HG03135 (cell line): ENCODE measurements around the gene NXF1.
"Not testable (repeated sequence)": the region's sequence is repeated elsewhere in the genome, so short reads cannot be mapped to it uniquely, and the experiment has no call there.

Source experiments
- ATAC-seq: cut with Tn5 transposase; IDR thresholded peaks from one replicate; pipeline ENCODE4 v1.9.1; 2021; ENCODE audit warnings: mild to moderate bottlenecking, moderate library complexity; ENCODE audit not compliant: unreplicated experiment

NXF1 gene

GRCh38 chr11:62788991-62789390, 16.2 kb downstream of the NXF1 start:
- no peak for ATAC-seq

- peak; percentile 64 for ATAC-seq
These were observed 18.1 kb downstream of the NXF1 start, which contains the start of gene TMEM179B for GRCh38 chr11:62787005-62787759. TSS of gene TMEM179B (plus strand) at chr11:62787402. CDS start at chr11:62787432, 30 bp downstream.

GRCh38 chr11:62786318-62787004, 18.8 kb downstream of the NXF1 start:
- ATAC-seq, result peak; percentile 70

- ATAC-seq, result no peak
These were observed 22.5 kb downstream of the NXF1 start for GRCh38 chr11:62782753-62783152.

- ATAC-seq, result no peak
These were observed 26.8 kb downstream of the NXF1 start for GRCh38 chr11:62778441-62778840.

- ATAC-seq, result no peak
These were observed 27.9 kb downstream of the NXF1 start for GRCh38 chr11:62777389-62777788.

GRCh38 chr11:62775646-62776045, 29.6 kb downstream of the NXF1 start:
- ATAC-seq, result no peak

- no peak for ATAC-seq
These were observed 30.8 kb downstream of the NXF1 start for GRCh38 chr11:62774407-62774806.

- peak; percentile 74 for ATAC-seq
These were observed 33.9 kb downstream of the NXF1 start, which contains the start of gene TAF6L for GRCh38 chr11:62771144-62772021. TSS of gene TAF6L (plus strand) at chr11:62771396. CDS start at chr11:62775784, 4,388 bp downstream.

GRCh38 chr11:62770778-62771143, 34.5 kb downstream of the NXF1 start:
- peak; percentile 13 for ATAC-seq

GRCh38 chr11:62760867-62761227, 44.4 kb downstream of the NXF1 start:
- not testable (repeated sequence) for ATAC-seq

- no peak for ATAC-seq
These were observed 47.1 kb downstream of the NXF1 start for GRCh38 chr11:62757846-62758788.

- ATAC-seq, result no peak
These were observed 50.1 kb downstream of the NXF1 start for GRCh38 chr11:62755086-62755615.

- ATAC-seq, result peak; percentile 94
These were observed 51.3 kb downstream of the NXF1 start, which contains the start of gene ZBTB3 for GRCh38 chr11:62753736-62754603. TSS of gene ZBTB3 (minus strand) at chr11:62754160. CDS start at chr11:62753664, 496 bp downstream.

GRCh38 chr11:62752994-62753735, 52.1 kb downstream of the NXF1 start:
- no peak for ATAC-seq

GRCh38 chr11:62752177-62752785, 53.0 kb downstream of the NXF1 start:
- ATAC-seq, result no peak

- not testable (repeated sequence) for ATAC-seq
These were observed 55.3 kb downstream of the NXF1 start for GRCh38 chr11:62749931-62750330.
